Parathyroid adenoma (tissue), 2 donors: ENCODE results near the gene MAP2K7.
"Not testable (repeated sequence)": the region's sequence is repeated elsewhere in the genome, so short reads cannot be mapped to it uniquely, and the experiment has no call there.

Source experiments
- H2AFZ ChIP-seq: fragments of 300-600 bp; sonication (generic); one replicate; pipeline ENCODE4 v1.7.0; 2017; ENCODE audit warnings: antibody characterized with exemption, mild to moderate bottlenecking
- H3K27ac ChIP-seq: fragments of 300-600 bp; sonication (generic); one replicate; pipeline ENCODE4 v1.7.0; 2017
- H3K27me3 ChIP-seq: fragments of 300-600 bp; sonication (generic); one replicate; pipeline ENCODE4 v1.7.0; 2017; ENCODE audit warnings: low read length; ENCODE audit not compliant: control insufficient read depth, insufficient read depth
- H3K36me3 ChIP-seq: fragments of 300-600 bp; sonication (generic); one replicate; pipeline ENCODE4 v1.7.0; 2017; ENCODE audit warnings: low read length; ENCODE audit not compliant: control insufficient read depth, insufficient read depth
- H3K4me1 ChIP-seq: fragments of 300-600 bp; sonication (generic); one replicate; pipeline ENCODE4 v1.7.0; 2017; ENCODE audit warnings: control low read depth
- H3K4me2 ChIP-seq: fragments of 300-600 bp; sonication (generic); one replicate; pipeline ENCODE4 v1.7.0; 2017; ENCODE audit warnings: low read length
- H3K4me3 ChIP-seq: fragments of 300-600 bp; sonication (generic); one replicate; pipeline ENCODE4 v1.7.0; 2017; ENCODE audit warnings: low read depth, low read length
- H3K79me2 ChIP-seq: fragments of 300-600 bp; sonication (generic); one replicate; pipeline ENCODE4 v1.7.0; 2017; ENCODE audit warnings: control low read depth
- H3K9ac ChIP-seq: fragments of 300-600 bp; sonication (generic); one replicate; pipeline ENCODE4 v1.7.0; 2017; ENCODE audit warnings: mild to moderate bottlenecking
- H3K9me3 ChIP-seq: fragments of 300-600 bp; sonication (generic); one replicate; pipeline ENCODE4 v1.7.0; 2017; ENCODE audit warnings: low read length; ENCODE audit not compliant: control insufficient read depth
- CTCF ChIP-seq: fragments of 300-600 bp; sonication (generic); IDR thresholded peaks from one replicate; pipeline ENCODE4 v1.7.0; 2017; ENCODE audit warnings: antibody characterized with exemption, mild to moderate bottlenecking
- donor health status: primary hyperparathyroidism.

The MAP2K7 gene

GRCh38 chr19:7857727-7858108, 46.0 kb upstream of the MAP2K7 start:
- H3K27me3 ChIP-seq = no peaks in the 10 kb centered on the region
- no peak overlapping the region for H3K9ac ChIP-seq
- H3K27ac ChIP-seq = no peak overlapping the region

DNA sequence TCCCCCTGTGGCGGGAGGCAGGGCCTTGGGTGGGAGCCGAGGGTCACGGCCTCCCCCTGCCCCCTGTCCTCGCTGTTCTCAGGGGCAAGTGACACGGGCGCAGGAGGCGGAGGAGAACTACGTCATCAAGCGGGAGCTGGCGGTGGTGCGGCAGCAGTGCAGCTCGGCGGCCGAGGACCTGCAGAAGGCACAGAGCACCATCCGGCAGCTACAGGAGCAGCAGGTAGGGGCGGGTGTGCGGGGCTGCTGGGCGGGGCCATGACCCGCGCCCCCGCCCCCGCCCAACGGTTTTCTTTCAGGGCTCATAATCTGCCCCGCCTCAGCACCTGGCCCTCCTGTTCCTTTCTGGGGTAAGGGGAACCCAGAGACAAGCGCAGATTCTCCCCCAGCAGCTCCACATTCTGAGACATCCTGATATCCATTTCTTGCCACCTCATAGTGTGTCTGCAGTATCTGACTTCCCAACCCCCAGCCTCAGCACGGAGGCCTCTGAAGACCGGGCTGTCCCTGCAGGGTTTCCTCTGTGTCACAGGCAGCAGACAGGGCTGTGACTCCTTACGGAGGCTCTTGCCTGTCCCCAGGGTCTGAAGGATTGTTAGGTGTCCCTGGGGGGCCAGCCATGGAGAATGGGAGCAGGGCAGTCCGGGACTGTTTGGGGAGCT, 45.4 kb upstream of the MAP2K7 start:
- H3K27me3 ChIP-seq = no peaks in the 10 kb centered on the region
- TF ChIP-seq CTCF = no peak
- H3K36me3 ChIP-seq = no peaks in the 10 kb centered on the region

More at GRCh38 chr19:7857727-7858108, 46.0 kb upstream of the MAP2K7 start:
- Histone ChIP-seq H2AFZ (no peak overlapping the region), H3K36me3 (no peaks in the 10 kb centered on the region), H3K4me2 (no peak overlapping the region), H3K9me3 (no peaks in the 10 kb centered on the region), H3K79me2 (no peaks in the 10 kb centered on the region), H3K4me3 (no peak overlapping the region), H3K4me1 (peaks cover 6% of the 10 kb centered on the region)
- no peak for TF ChIP-seq CTCF

GRCh38 chr19:7859087-7859486, 44.6 kb upstream of the MAP2K7 start:
- not testable (repeated sequence) for H3K27me3 ChIP-seq, H3K9me3 ChIP-seq, H3K4me3 ChIP-seq, H3K36me3 ChIP-seq, H3K4me1 ChIP-seq, H2AFZ ChIP-seq, H3K79me2 ChIP-seq, H3K9ac ChIP-seq, H3K4me2 ChIP-seq, H3K27ac ChIP-seq

More for the DNA sequence above, 45.4 kb upstream of the MAP2K7 start:
- Histone ChIP-seq H3K9me3 (no peaks in the 10 kb centered on the region), H3K27ac (no peak overlapping the region), H3K4me3 (no peak overlapping the region), H3K79me2 (no peaks in the 10 kb centered on the region), H3K4me2 (no peak overlapping the region), H3K9ac (no peak overlapping the region), H3K4me1 (peaks cover 6% of the 10 kb centered on the region), H2AFZ (no peak overlapping the region)

DNA sequence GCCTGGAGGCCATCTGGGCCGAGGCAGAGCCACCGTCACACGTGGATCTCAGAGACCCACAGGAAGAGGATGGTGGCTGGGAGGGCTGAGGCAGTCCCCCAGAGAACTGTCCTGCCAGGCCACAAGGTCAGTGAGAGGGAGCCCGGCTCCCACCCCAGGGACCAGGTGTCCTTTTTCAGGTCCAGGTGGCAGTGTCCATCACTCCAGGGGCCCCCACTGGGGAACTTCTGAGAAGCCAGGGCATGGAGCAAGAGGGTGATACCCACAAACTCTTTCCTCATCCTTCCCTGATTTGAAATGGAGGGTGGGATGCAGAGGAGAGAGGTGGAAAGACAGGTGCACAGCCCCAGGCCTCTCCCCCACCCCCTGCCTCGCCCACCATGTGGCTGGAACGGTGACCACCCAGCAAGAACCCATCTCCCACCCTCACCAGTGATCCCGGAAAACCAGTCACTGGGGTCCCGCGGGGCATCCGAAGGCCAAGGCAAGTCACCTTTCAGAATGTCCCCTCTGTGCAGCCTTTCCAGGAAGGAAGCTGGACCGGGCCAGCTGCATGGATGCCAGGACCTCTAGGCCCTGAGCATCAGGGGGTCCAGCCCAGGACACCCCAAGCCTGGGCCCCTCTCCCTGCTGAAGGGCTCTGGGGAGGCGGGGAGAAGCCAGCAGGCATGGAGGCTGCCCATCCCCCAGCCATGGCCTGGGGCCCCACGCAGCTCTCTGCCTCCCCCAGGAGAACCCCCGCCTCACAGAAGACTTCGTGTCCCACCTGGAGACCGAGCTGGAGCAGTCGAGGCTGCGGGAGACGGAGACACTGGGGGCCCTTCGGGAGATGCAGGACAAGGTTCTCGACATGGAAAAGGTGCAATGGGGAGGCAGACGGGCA, 43.6 kb upstream of the MAP2K7 start:
- Histone ChIP-seq H3K79me2 (no peaks in the 10 kb centered on the region), H3K9me3 (no peaks in the 10 kb centered on the region), H3K9ac (no peak overlapping the region), H3K4me3 (no peak overlapping the region), H3K36me3 (no peaks in the 10 kb centered on the region), H3K4me1 (no peaks in the 10 kb centered on the region), H3K4me2 (no peak overlapping the region), H2AFZ (no peak overlapping the region), H3K27me3 (no peaks in the 10 kb centered on the region), H3K27ac (no peak overlapping the region)
- no peak for TF ChIP-seq CTCF

DNA sequence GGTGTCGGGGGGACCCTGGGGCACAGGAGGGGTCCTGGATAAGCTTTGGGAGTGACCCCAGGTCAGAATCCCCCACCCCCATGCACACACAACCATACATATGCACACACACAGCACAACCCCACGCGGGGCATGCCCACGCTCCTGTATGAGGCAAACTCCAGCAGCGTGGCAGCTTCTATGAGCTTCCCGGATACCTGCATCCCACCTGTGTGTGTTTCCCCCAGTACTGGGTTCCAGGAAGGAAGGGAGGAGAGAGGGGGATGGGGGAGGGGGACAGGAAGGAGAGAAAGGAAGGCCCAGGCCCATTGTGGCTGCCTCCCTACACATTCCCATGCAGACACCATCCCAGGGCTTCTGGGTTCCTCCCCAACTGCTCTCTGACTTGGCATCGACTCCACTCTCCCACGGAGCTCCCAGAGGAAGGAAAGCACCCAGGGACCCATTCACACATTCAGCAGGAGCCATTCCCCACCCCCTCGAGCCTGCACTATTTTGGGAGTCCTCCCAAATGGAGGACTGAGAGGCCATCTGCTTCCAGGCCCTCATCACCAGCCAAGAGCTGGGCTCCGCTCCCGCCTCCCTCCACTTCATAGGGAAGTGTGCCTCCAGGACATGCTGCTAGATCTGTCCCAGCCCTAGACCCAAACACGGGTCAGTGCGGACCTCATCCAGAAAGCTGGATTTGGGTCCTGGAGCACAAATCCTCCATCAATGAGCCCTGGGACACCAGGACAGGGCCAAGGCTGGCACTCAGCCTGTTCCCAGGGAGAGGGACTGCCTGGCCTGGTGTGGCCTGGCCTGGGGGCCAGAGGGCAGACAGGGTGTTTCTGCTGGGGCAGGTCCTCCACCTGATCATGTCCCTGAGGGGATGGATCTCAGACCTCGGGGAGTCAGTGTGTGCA, 42.7 kb upstream of the MAP2K7 start:
- Histone ChIP-seq H3K79me2 (no peaks in the 10 kb centered on the region), H3K4me3 (no peak overlapping the region), H3K27ac (no peak overlapping the region), H2AFZ (no peak overlapping the region), H3K4me1 (no peaks in the 10 kb centered on the region), H3K9me3 (no peaks in the 10 kb centered on the region), H3K4me2 (no peak overlapping the region), H3K27me3 (no peaks in the 10 kb centered on the region), H3K36me3 (no peaks in the 10 kb centered on the region), H3K9ac (no peak overlapping the region)
- no peak for TF ChIP-seq CTCF
